ENCODE results near the gene CFAP107.

Gene CFAP107

DNA sequence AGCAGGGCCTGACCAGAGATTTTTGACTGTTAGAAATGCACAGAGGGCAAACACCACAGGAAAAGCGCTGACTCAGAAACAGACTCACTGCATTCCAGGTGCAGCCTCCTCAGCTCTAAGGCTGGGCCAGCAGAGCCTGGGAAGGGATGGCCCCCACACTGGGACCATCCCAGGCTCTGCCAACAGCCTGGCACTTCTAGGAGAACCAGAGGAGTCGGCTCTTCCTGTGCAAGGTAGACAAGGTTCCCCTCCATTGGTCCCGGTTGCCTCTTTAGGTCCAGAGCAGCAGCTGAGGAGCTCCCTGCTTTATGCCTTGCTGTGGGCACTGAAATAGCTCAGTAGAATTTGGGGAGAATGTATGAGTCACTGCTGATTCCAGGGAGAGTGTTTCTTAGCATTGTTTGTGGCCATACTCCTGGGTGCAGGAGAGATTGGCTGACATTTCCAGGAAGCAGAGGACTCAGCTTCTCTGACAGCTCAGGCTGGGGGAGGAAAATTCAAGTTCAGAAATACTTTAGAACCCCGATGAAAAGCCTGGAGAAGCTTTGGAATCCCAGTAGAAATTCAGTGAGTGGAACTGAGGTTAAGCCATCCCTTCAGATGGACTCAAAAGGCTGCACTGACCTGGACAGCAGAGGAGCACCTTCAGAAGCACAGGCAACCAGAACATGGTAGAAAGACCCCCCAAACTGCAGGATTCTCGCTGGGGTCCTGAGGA, 64.8 kb downstream of the CFAP107 start:
- no peak for DNase-seq (ENCODE audit: low spot score)
- in situ Hi-C loops (cut with MboI; ENCODE audit: low sequenced_read_pairs, unreplicated experiment): no loop called here
- TF ChIP-seq CTCF (IDR thresholded peaks at IDR 0.05; ENCODE audit: borderline replicate concordance, control extremely low read depth, extremely low read depth, insufficient read depth, missing control alignments): no peak

DNA sequence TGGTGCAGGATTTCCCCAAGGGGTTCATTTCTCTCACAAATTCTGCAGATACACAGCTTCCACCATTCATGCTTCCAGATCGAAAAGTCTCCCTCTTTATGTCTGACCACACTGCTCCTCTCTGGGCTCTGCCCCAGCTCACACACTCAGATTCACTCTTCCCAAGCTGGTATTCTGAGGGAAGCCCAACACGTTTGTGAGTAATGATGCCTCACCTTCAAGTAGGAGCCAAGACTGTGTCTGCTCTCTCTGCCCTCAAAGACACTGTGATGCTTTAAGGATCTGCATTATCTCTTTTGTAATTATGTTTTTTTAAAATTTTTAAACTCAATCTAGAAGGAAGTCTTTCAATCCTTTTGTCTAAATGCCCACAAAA, 65.4 kb downstream of the CFAP107 start:
- no peak for TF ChIP-seq CTCF (IDR thresholded peaks at IDR 0.05; ENCODE audit: borderline replicate concordance, control extremely low read depth, extremely low read depth, insufficient read depth, missing control alignments)
- in situ Hi-C loops (cut with MboI; ENCODE audit: low sequenced_read_pairs, unreplicated experiment): no loop called here
- no peak for DNase-seq (ENCODE audit: low spot score)

Measured in GM13976 (cell line).